ENCODE data around the gene SHB. TPM values are rescaled to one million over a fixed set of nuclear protein-coding genes. Genes with fewer than 3 reads are reported as not detected.

Gene SHB
- total and polyA plus RNA-seq, 2 of the 13 experiments (the other 11 are each of a cell fraction or from before 2014, with no cell fraction given) = 19.4 to 20.7 TPM

DNA sequence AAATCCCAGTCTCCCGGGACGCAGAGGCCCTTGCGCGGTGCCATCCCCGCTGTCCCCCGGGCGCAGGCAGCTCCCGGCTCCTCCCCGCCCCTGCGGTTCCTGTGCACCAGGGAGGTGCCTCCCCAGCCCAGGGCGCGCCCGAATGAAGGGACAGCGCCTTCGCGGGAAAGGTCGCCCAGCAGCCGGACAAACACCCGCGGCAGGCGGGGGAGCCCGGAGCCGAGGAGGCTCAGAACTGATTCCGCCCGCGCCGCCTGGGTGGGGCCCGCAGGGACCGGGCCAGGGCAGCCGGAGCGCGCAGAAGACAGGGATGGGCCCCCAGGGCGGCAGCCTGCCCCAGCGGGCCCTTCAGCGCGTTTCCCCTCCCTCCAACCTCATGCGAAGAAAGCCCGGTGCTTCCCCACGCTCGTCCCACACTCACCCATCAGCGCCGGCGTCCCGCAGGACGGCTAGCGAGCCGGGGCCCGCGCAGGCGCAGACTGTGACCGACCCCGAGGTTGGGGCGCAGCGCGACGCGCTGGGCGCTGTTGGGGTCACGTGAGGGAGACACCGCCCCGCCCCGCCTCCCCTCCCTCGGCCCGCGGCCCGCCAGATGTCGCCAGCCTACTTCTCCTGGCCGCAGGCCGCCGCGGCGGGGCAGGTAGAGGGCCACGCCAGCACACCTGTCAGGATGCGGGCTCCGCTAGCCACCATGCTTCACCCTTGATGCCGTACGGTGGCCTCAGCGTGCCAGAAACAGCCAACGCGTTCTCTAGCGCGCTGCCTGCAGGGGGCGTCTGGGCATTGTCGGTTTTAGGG, 165.2 kb downstream of the SHB start, which contains the start of gene SLC25A51 (continued):
- peak; percentile 8; the same call in 1 of the 2 replicates for TF ChIP-seq REXO4 (CRISPR knock-in tag; IDR thresholded peaks at IDR 0.05; ENCODE audit: borderline replicate concordance)
- TF ChIP-seq YEATS2 (CRISPR knock-in tag; IDR thresholded peaks at IDR 0.05; ENCODE audit: borderline replicate concordance) = peak; percentile 93
- TF ChIP-seq, protein P1, sequence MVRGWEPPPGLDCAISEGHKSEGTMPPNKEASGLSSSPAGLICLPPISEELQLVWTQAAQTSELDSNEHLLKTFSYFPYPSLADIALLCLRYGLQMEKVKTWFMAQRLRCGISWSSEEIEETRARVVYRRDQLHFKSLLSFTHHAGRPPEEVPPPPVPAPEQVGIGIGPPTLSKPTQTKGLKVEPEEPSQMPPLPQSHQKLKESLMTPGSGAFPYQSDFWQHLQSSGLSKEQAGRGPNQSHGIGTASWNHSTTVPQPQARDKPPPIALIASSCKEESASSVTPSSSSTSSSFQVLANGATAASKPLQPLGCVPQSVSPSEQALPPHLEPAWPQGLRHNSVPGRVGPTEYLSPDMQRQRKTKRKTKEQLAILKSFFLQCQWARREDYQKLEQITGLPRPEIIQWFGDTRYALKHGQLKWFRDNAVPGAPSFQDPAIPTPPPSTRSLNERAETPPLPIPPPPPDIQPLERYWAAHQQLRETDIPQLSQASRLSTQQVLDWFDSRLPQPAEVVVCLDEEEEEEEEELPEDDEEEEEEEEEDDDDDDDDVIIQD (CRISPR knock-in tag; IDR thresholded peaks at IDR 0.05; ENCODE audit: low read depth) = peak; percentile 50
- peak; percentile 99 for TF ChIP-seq KDM2A (CRISPR knock-in tag; IDR thresholded peaks at IDR 0.05; ENCODE audit: borderline replicate concordance, low read depth)
- peak; percentile 75; the same call in 1 of the 2 replicates for TF ChIP-seq RAD21 (CRISPR knock-in tag; IDR thresholded peaks at IDR 0.05)
- peak; percentile 63; the same call in 1 of the 2 replicates for TF ChIP-seq RARA (CRISPR knock-in tag; IDR thresholded peaks at IDR 0.05)
- TF ChIP-seq ZBTB42 (CRISPR knock-in tag; IDR thresholded peaks at IDR 0.05) = peak; percentile 89; the same call in 1 of the 2 replicates
- peak; percentile 85; the same call in 1 of the 2 replicates for TF ChIP-seq ZNF747 (CRISPR knock-in tag; IDR thresholded peaks at IDR 0.05; ENCODE audit: borderline replicate concordance)
- TF ChIP-seq, protein P2, sequence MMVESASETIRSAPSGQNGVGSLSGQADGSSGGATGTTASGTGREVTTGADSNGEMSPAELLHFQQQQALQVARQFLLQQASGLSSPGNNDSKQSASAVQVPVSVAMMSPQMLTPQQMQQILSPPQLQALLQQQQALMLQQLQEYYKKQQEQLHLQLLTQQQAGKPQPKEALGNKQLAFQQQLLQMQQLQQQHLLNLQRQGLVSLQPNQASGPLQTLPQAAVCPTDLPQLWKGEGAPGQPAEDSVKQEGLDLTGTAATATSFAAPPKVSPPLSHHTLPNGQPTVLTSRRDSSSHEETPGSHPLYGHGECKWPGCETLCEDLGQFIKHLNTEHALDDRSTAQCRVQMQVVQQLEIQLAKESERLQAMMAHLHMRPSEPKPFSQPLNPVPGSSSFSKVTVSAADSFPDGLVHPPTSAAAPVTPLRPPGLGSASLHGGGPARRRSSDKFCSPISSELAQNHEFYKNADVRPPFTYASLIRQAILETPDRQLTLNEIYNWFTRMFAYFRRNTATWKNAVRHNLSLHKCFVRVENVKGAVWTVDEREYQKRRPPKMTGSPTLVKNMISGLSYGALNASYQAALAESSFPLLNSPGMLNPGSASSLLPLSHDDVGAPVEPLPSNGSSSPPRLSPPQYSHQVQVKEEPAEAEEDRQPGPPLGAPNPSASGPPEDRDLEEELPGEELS (CRISPR knock-in tag; IDR thresholded peaks at IDR 0.05) = peak; percentile 76; the same call in 1 of the 2 replicates
- TF ChIP-seq, protein P3, sequence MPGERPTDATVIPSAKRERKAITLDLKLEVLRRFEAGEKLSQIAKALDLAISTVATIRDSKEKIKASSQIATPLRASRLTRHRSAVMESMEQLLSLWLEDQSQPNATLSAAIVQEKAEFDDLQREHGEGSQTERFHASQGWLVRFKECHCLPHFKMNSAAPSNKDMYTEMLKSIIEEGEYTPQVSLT (CRISPR knock-in tag; IDR thresholded peaks at IDR 0.05; ENCODE audit: borderline replicate concordance, low read depth) = no peak; the same call in 1 of the 2 replicates
- TF ChIP-seq, protein P4, sequence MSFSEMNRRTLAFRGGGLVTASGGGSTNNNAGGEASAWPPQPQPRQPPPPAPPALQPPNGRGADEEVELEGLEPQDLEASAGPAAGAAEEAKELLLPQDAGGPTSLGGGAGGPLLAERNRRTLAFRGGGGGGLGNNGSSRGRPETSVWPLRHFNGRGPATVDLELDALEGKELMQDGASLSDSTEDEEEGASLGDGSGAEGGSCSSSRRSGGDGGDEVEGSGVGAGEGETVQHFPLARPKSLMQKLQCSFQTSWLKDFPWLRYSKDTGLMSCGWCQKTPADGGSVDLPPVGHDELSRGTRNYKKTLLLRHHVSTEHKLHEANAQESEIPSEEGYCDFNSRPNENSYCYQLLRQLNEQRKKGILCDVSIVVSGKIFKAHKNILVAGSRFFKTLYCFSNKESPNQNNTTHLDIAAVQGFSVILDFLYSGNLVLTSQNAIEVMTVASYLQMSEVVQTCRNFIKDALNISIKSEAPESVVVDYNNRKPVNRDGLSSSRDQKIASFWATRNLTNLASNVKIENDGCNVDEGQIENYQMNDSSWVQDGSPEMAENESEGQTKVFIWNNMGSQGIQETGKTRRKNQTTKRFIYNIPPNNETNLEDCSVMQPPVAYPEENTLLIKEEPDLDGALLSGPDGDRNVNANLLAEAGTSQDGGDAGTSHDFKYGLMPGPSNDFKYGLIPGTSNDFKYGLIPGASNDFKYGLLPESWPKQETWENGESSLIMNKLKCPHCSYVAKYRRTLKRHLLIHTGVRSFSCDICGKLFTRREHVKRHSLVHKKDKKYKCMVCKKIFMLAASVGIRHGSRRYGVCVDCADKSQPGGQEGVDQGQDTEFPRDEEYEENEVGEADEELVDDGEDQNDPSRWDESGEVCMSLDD (CRISPR knock-in tag; IDR thresholded peaks at IDR 0.05; ENCODE audit: borderline replicate concordance) = peak; percentile 84; the same call in 1 of the 2 replicates
- no peak for TF ChIP-seq NR2F6 (IDR thresholded peaks at IDR 0.05)
- TF ChIP-seq NR2F6 (CRISPR knock-in tag; IDR thresholded peaks at IDR 0.05) = peak; percentile 76; the same call in 1 of the 2 replicates
- TF ChIP-seq SOX6 (IDR thresholded peaks at IDR 0.05) = no peak
- TF ChIP-seq SOX6 (CRISPR knock-in tag; IDR thresholded peaks at IDR 0.05) = peak; percentile 78
- TF ChIP-seq ZFP62 (CRISPR knock-in tag; IDR thresholded peaks at IDR 0.05) = 0 out of 2 replicates have a peak, but pooled peaks have one; percentile 26
- peak; percentile 65 for TF ChIP-seq TEAD3 (CRISPR knock-in tag; optimal IDR thresholded peaks at IDR 0.05; ENCODE audit: borderline replicate concordance)
- TF ChIP-seq ZNF761 (CRISPR knock-in tag; conservative IDR thresholded peaks at IDR 0.05) = no peak
- peak; percentile 72 for TF ChIP-seq FOSL2 (CRISPR knock-in tag; IDR thresholded peaks at IDR 0.05)
- TF ChIP-seq, protein P5, sequence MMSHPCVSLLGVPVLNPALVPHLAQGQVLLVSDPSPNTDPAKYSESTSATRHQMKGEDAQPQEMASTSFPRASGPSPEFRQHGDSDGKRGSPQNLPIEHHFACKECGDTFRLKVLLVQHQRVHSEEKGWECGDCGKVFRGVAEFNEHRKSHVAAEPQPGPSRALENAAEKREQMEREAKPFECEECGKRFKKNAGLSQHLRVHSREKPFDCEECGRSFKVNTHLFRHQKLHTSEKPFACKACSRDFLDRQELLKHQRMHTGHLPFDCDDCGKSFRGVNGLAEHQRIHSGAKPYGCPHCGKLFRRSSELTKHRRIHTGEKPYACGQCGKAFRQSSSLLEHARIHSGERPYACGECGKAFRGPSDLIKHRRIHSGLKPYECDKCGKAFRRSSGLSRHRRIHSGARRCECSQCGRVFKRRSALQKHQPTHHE (CRISPR knock-in tag; IDR thresholded peaks at IDR 0.05; ENCODE audit: borderline replicate concordance) = no peak; the same call in 1 of the 2 replicates

Data from HepG2 (cell line).